Esophagus squamous epithelium (tissue), 5 donors: ENCODE data around the gene RBFOX2. TPM values are rescaled to one million over a fixed set of nuclear protein-coding genes. Genes with fewer than 3 reads are reported as not detected.

Source experiments
- DNase-seq: peaks from one replicate; lab custom pipeline; 2025; lab: John Stamatoyannopoulos, UW
- H3K27ac ChIP-seq, 4 donors: fragments of 200-600 bp; sonication (generic); one replicate each; pipeline ENCODE4 v1.5.1; 2016 to 2019; ENCODE audit warnings: mild to moderate bottlenecking in 1 of 4
- H3K27me3 ChIP-seq, 4 donors: fragments of 200-600 bp; sonication (generic); 1 replicate in 3 of 4; 2 replicates in 1 of 4; pipeline versions ENCODE4 v1.5.1 to v1.6.0; 2017 to 2021; ENCODE audit warnings: antibody characterized with exemption in 1 of 4
- H3K36me3 ChIP-seq, 3 donors: fragments of 200-600 bp; sonication (generic); one replicate each; pipeline ENCODE4 v1.5.1; 2016 to 2019
- H3K4me1 ChIP-seq, 3 donors: fragments of 200-600 bp; sonication (generic); one replicate each; pipeline ENCODE4 v1.5.1; 2017 to 2019
- H3K4me3 ChIP-seq, 4 donors: fragments of 200-600 bp; sonication (generic); 1 replicate in 3 of 4; 2 replicates in 1 of 4; pipeline ENCODE4 v1.5.1; 2016 to 2019; ENCODE audit warnings: mild to moderate bottlenecking in 2 of 4, moderate library complexity in 1 of 4
- H3K9me3 ChIP-seq, 3 donors: fragments of 200-600 bp; sonication (generic); one replicate each; pipeline ENCODE4 v1.5.1; 2016 to 2019
- CTCF ChIP-seq, 6 experiments: fragments of 450-650 bp in 4 of 6; fragments of 200-600 bp in 2 of 6; sonication (generic) in 2 of 6; IDR thresholded peaks; one replicate each; pipeline ENCODE4 v1.5.1; 2016 to 2019; ENCODE audit warnings: antibody characterized with exemption in 6 of 6, mild to moderate bottlenecking in 4 of 6, moderate library complexity in 4 of 6
- POLR2A ChIP-seq, 4 donors: fragments of 450-650 bp; IDR thresholded peaks; one replicate each; pipeline ENCODE4 v1.6.1; 2017; ENCODE audit warnings: antibody characterized with exemption in 4 of 4, mild to moderate bottlenecking in 4 of 4, moderate library complexity in 3 of 4
- WGBS, 2 donors: methylation state at CpG; one replicate each; pipeline ENCODE4 v1.1.5; 2018; 5-methylcytosine and 5-hydroxymethylcytosine counted together
- intact Hi-C: fragments of 100-400 bp; cut with DNase I; formaldehyde crosslinking; loops from one replicate; pipeline ENCODE4 v1.15.0; 2022
- total RNA-seq, 4 donors: library from RNA; depleted of rRNA; stranded (reverse); fragments of >200 nt; gene quantifications; one replicate each; pipeline ENCODE4 v1.1.0, GENCODE V29; 2016
- donor health status: DM: yes; HTN: yes; CAD: no.

The RBFOX2 gene
- total RNA-seq, 4 donors from 2014 or later = 33.3 to 69.6 (median 46.3) TPM

- WGBS, 2 donors = 86 to 91% methylated on average over 6 to 10 of the region's 10 CpGs
- no peaks in the 10 kb centered on the region for H3K36me3 ChIP-seq
- H3K27ac ChIP-seq = no peak overlapping the region
- TF ChIP-seq CTCF (IDR thresholded peaks at IDR 0.05) = no peak
- TF ChIP-seq POLR2A (IDR thresholded peaks at IDR 0.05) = no peak
- H3K9me3 ChIP-seq = no peaks in the 10 kb centered on the region
- H3K4me3 ChIP-seq = no peak overlapping the region
- no peaks in the 10 kb centered on the region for H3K27me3 ChIP-seq
- intact Hi-C loops = loop anchor here (5.0 kb wide), 1 partner anchor 137 kb away; no protein-coding TSS in a partner anchor
- DNase-seq = no peak
- peaks cover 2 to 16% (median 13%) of the 10 kb centered on the region in 3 donors for H3K4me1 ChIP-seq
Observed at GRCh38 chr22:36069368-36069767, 40.7 kb upstream of the RBFOX2 start.

- Histone ChIP-seq H3K36me3 (no peaks in the 10 kb centered on the region), H3K4me3 (no peak overlapping the region), H3K27ac (no peak overlapping the region), H3K4me1 (peaks cover 2 to 16% (median 13%) of the 10 kb centered on the region in 3 donors), H3K27me3 (no peaks in the 10 kb centered on the region), H3K9me3 (no peaks in the 10 kb centered on the region)
- intact Hi-C loops = loop anchor here (5.0 kb wide), 1 partner anchor 137 kb away; no protein-coding TSS in a partner anchor
- DNase-seq = no peak
- WGBS, 2 donors = 50 to 51% methylated on average over 5 to 6 of the region's 6 CpGs
- TF ChIP-seq CTCF (IDR thresholded peaks at IDR 0.05) (no peak), POLR2A (IDR thresholded peaks at IDR 0.05) (no peak)
Observed at GRCh38 chr22:36068776-36069344, 40.2 kb upstream of the RBFOX2 start.

- Histone ChIP-seq H3K4me3 (no peak overlapping the region), H3K27ac (no peak overlapping the region), H3K27me3 (no peaks in the 10 kb centered on the region), H3K4me1 (peaks cover 2 to 16% (median 13%) of the 10 kb centered on the region in 3 donors), H3K36me3 (no peaks in the 10 kb centered on the region), H3K9me3 (no peaks in the 10 kb centered on the region)
- TF ChIP-seq POLR2A (IDR thresholded peaks at IDR 0.05) = no peak
- TF ChIP-seq CTCF (IDR thresholded peaks at IDR 0.05) = no peak
- intact Hi-C loops = loop anchor here (5.0 kb wide), 1 partner anchor 135 kb away; no protein-coding TSS in a partner anchor
- DNase-seq = no peak
Observed at GRCh38 chr22:36067235-36067558, 38.6 kb upstream of the RBFOX2 start.

GRCh38 chr22:36065775-36066544 lies 37.3 kb upstream of the RBFOX2 start:
- no peak for DNase-seq

More at GRCh38 chr22:36065775-36066544, 37.3 kb upstream of the RBFOX2 start:
- Histone ChIP-seq H3K27ac (peak overlapping the region; percentile 77 to 90 (median 88)), H3K9me3 (no peaks in the 10 kb centered on the region), H3K36me3 (no peaks in the 10 kb centered on the region), H3K27me3 (no peaks in the 10 kb centered on the region), H3K4me3 (peak overlapping the region; percentile 37 to 68 (median 59)), H3K4me1 (peaks cover 2 to 16% (median 13%) of the 10 kb centered on the region in 3 donors)
- intact Hi-C loops = loop anchor here (5.0 kb wide), 1 partner anchor 134 kb away; no protein-coding TSS in a partner anchor
- WGBS, 2 donors = 2 to 6% methylated on average over 18 to 30 of the region's 54 CpGs
- TF ChIP-seq POLR2A (IDR thresholded peaks at IDR 0.05) (peak in 1 of 4 donors; percentile 24), CTCF (IDR thresholded peaks at IDR 0.05) (peak; percentile 93 to 100 (median 99))
